Memory B cell (primary cell): ENCODE results near the gene CPT1C.

Experiments used
- ATAC-seq: fragments of 150-1000 bp; cut with Tn5 transposase; 2 replicates; pipeline ENCODE4 v1.10.0; 2021; ENCODE audit warnings: low read depth, mild to moderate bottlenecking, moderate library complexity
- DNase-seq, 2 donors: peaks; one replicate each; pipeline ENCODE4 v3.0.0; 2022; ENCODE audit warnings: low spot score in 2 of 2
- H3K27ac Mint-ChIP-seq: one replicate; pipeline ENCODE4 v1.8.0; 2022; ENCODE audit warnings: mild to moderate bottlenecking, moderate library complexity, mixed read lengths
- H3K27me3 Mint-ChIP-seq: one replicate; pipeline ENCODE4 v1.8.0; 2022; ENCODE audit warnings: mixed read lengths
- H3K36me3 Mint-ChIP-seq: one replicate; pipeline ENCODE4 v1.8.0; 2022; ENCODE audit warnings: mild to moderate bottlenecking, mixed read lengths
- H3K4me1 Mint-ChIP-seq: one replicate; pipeline ENCODE4 v1.8.0; 2022; ENCODE audit warnings: mixed read lengths
- H3K4me3 Mint-ChIP-seq: one replicate; pipeline ENCODE4 v1.8.0; 2022; ENCODE audit warnings: mild to moderate bottlenecking, moderate library complexity, mixed read lengths
- H3K9me3 Mint-ChIP-seq: one replicate; pipeline ENCODE4 v1.8.0; 2022; ENCODE audit warnings: mixed read lengths

The CPT1C gene

GRCh38 chr19:49690656-49691242 lies at the start of gene CPT1C:
Gene CPT1C (plus strand): TSS chr19:49691116. CDS start chr19:49692253, 1,137 bp downstream.
- peak within 1 kb of the TSS; percentile 88 for H3K4me3 Mint-ChIP-seq
- DNase-seq (no peak), ATAC-seq (peak; percentile 36)
- peak within 1 kb of the TSS; percentile 2 for H3K27ac Mint-ChIP-seq
- H3K9me3 Mint-ChIP-seq = no peaks in the 10 kb centered on the region
- H3K36me3 Mint-ChIP-seq = peaks cover 11% of the 10 kb centered on the region
- peaks cover 14% of the 10 kb centered on the region for H3K27me3 Mint-ChIP-seq
- peaks cover 17% of the 10 kb centered on the region for H3K4me1 Mint-ChIP-seq

- H3K4me1 Mint-ChIP-seq = peaks cover 46% of the 10 kb centered on the region
- DNase-seq = peak; percentile 96 to 99
Measured at GRCh38 chr19:49641688-49642491, 49.0 kb upstream of the CPT1C start, which contains the start of gene SCAF1. Gene SCAF1 (plus strand): TSS chr19:49642209. CDS start chr19:49645027, 2,818 bp downstream.

GRCh38 chr19:49642492-49643035 lies 48.4 kb upstream of the CPT1C start:
- Mint-ChIP-seq H3K4me3 (peak overlapping the region; percentile 92), H3K4me1 (peaks cover 43% of the 10 kb centered on the region), H3K9me3 (no peaks in the 10 kb centered on the region), H3K36me3 (peaks cover 11% of the 10 kb centered on the region), H3K27ac (peak overlapping the region; percentile 98), H3K27me3 (no peaks in the 10 kb centered on the region)
- no peak for ATAC-seq
- DNase-seq = peak in 1 of 2 donors; percentile 25

More at GRCh38 chr19:49641688-49642491, 49.0 kb upstream of the CPT1C start, which contains the start of gene SCAF1:
- H3K4me3 Mint-ChIP-seq = peak within 1 kb of the TSS; percentile 92
- peaks cover 11% of the 10 kb centered on the region for H3K36me3 Mint-ChIP-seq
- peak; percentile 68 for ATAC-seq
- no peaks in the 10 kb centered on the region for H3K9me3 Mint-ChIP-seq
- H3K27ac Mint-ChIP-seq = peak within 1 kb of the TSS; percentile 98
- H3K27me3 Mint-ChIP-seq = no peaks in the 10 kb centered on the region

- DNase-seq (no peak), ATAC-seq (no peak)
- H3K27ac Mint-ChIP-seq = no peak overlapping the region
- H3K9me3 Mint-ChIP-seq = no peaks in the 10 kb centered on the region
- H3K27me3 Mint-ChIP-seq = no peaks in the 10 kb centered on the region
- H3K4me3 Mint-ChIP-seq = no peak overlapping the region
- peaks cover 37% of the 10 kb centered on the region for H3K4me1 Mint-ChIP-seq
- H3K36me3 Mint-ChIP-seq = peaks cover 11% of the 10 kb centered on the region
Measured at GRCh38 chr19:49643466-49643865, 47.5 kb upstream of the CPT1C start.

- Mint-ChIP-seq H3K9me3 (no peaks in the 10 kb centered on the region), H3K4me1 (peaks cover 30% of the 10 kb centered on the region), H3K27ac (no peak overlapping the region), H3K4me3 (no peak overlapping the region), H3K27me3 (no peaks in the 10 kb centered on the region), H3K36me3 (peaks cover 11% of the 10 kb centered on the region)
- no peak for ATAC-seq
- DNase-seq = no peak
Measured at GRCh38 chr19:49645592-49645991, 45.3 kb upstream of the CPT1C start.

- H3K36me3 Mint-ChIP-seq = peaks cover 12% of the 10 kb centered on the region
- DNase-seq = no peak
- no peaks in the 10 kb centered on the region for H3K9me3 Mint-ChIP-seq
- H3K27ac Mint-ChIP-seq = no peak overlapping the region
- peaks cover 26% of the 10 kb centered on the region for H3K4me1 Mint-ChIP-seq
- H3K4me3 Mint-ChIP-seq = no peak overlapping the region
- ATAC-seq = no peak
- no peaks in the 10 kb centered on the region for H3K27me3 Mint-ChIP-seq
Measured at GRCh38 chr19:49645995-49646394, 44.9 kb upstream of the CPT1C start.

GRCh38 chr19:49646586-49646985 lies 44.3 kb upstream of the CPT1C start:
- ATAC-seq = no peak

GRCh38 chr19:49651029-49651819 lies 39.7 kb upstream of the CPT1C start:
- H3K36me3 Mint-ChIP-seq = peaks cover 14% of the 10 kb centered on the region
- no peak overlapping the region for H3K4me3 Mint-ChIP-seq
- no peaks in the 10 kb centered on the region for H3K9me3 Mint-ChIP-seq
- H3K27me3 Mint-ChIP-seq = no peaks in the 10 kb centered on the region
- no peak for ATAC-seq
- H3K4me1 Mint-ChIP-seq = no peaks in the 10 kb centered on the region
- no peak overlapping the region for H3K27ac Mint-ChIP-seq
- no peak for DNase-seq

More at GRCh38 chr19:49646586-49646985, 44.3 kb upstream of the CPT1C start:
- Mint-ChIP-seq H3K9me3 (no peaks in the 10 kb centered on the region), H3K27ac (no peak overlapping the region), H3K4me1 (peaks cover 25% of the 10 kb centered on the region), H3K27me3 (no peaks in the 10 kb centered on the region), H3K4me3 (no peak overlapping the region), H3K36me3 (peaks cover 12% of the 10 kb centered on the region)
- DNase-seq = no peak

GRCh38 chr19:49651820-49652550 lies 38.9 kb upstream of the CPT1C start:
- DNase-seq (no peak), ATAC-seq (no peak)
- Mint-ChIP-seq H3K4me3 (no peak overlapping the region), H3K27me3 (no peaks in the 10 kb centered on the region), H3K27ac (no peak overlapping the region), H3K9me3 (no peaks in the 10 kb centered on the region), H3K4me1 (no peaks in the 10 kb centered on the region), H3K36me3 (peaks cover 14% of the 10 kb centered on the region)

GRCh38 chr19:49652551-49653465 lies 38.1 kb upstream of the CPT1C start:
- Mint-ChIP-seq H3K27ac (no peak overlapping the region), H3K9me3 (no peaks in the 10 kb centered on the region), H3K4me1 (peaks cover 3% of the 10 kb centered on the region), H3K36me3 (peaks cover 17% of the 10 kb centered on the region), H3K4me3 (no peak overlapping the region), H3K27me3 (no peaks in the 10 kb centered on the region)
- no peak for DNase-seq
- no peak for ATAC-seq

- Mint-ChIP-seq H3K9me3 (no peaks in the 10 kb centered on the region), H3K4me3 (no peak overlapping the region), H3K27ac (no peak overlapping the region), H3K36me3 (peaks cover 17% of the 10 kb centered on the region), H3K4me1 (peaks cover 3% of the 10 kb centered on the region), H3K27me3 (no peaks in the 10 kb centered on the region)
- DNase-seq (no peak), ATAC-seq (no peak)
Measured at GRCh38 chr19:49653466-49653806, 37.5 kb upstream of the CPT1C start.

- Mint-ChIP-seq H3K27me3 (no peaks in the 10 kb centered on the region), H3K36me3 (peaks cover 20% of the 10 kb centered on the region), H3K4me1 (peaks cover 3% of the 10 kb centered on the region), H3K27ac (no peak overlapping the region), H3K9me3 (no peaks in the 10 kb centered on the region), H3K4me3 (no peak overlapping the region)
- ATAC-seq = no peak
- DNase-seq = no peak
Measured at GRCh38 chr19:49654581-49654980, 36.3 kb upstream of the CPT1C start.
